Stimulated activated naive CD4-positive, alpha-beta T cell treated with Interleukin-2 at 50 U/mL for 16 hours (primary cell): ENCODE results near the gene SLC47A1.
"Not testable (repeated sequence)": the region's sequence is repeated elsewhere in the genome, so short reads cannot be mapped to it uniquely, and the experiment has no call there.

Experiments
- DNase-seq: peaks from one replicate; lab custom pipeline; 2025; lab: John Stamatoyannopoulos, UW

SLC47A1 gene

DNA sequence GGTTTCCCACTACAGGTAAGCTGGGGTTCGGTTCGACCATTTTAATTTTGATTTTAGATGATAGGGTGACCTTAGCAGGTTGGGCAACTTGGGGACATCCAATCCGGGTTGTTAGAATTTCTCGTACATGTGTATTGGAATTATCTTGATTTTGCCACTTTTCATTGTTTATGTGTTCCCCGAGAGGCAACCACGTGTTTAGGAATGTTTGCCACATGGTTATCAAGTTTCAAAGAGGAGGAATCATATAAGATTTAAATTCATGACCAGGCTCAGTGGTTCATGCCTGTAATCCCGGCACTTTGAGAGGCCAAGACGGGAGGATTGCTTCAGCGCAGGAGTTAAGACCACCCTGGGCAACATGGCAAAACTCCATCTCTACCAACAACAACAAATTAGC is 10.0 kb upstream of the SLC47A1 start:
- DNase-seq, result no peak

DNA sequence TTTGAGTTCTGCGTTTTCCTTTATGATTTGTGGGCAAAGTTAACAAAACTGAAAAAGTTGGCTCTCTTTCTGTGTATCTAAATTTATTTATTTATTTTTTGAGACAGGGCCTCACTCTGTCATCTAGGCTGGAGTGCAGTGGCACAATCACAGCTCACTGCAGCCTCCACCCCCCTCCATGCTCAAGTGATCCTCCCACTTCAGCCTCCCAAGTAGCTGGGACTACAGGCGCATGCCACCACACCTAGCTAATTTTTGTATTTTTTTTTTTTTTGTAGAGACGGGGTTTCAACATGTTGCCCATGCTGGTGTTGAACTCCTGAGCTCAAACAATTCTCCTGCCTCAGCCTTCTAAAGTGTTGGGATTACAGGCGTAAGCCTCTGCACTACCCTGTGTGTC is 6.7 kb upstream of the SLC47A1 start:
- not testable (repeated sequence) for DNase-seq

DNA sequence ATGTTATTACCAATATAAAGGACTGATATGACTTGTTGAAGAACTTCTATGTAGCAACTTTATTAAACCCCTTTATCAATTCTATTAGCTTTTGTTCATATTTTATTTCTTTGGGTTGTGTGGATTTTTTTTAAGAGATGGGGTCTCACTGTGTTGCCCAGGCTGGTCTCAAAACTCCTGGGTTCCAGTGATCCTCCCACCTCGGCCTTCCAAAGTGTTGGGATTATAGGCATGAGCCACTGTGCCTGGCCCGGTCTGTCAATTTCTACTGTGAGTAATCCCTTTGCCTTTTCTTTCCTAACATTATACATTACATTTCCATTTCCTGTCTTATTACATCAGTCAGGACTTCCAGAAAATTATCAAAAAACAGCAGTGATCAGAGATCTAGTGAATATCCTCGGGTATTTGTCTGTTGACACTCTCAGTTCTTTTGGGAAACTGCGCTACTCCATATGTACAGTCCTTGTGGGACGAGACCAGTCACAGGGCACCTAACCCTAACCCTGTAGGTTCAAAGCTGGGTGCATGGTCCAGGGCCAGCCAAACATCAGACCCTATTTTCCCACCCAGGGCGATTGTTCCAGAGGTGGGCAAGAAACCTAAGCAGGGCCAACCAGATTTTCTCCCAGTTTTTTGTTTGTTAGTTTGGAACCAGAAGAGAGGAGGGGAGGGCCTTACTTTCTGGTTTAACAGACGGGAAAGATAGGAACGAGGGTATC is 1.7 kb upstream of the SLC47A1 start:
- no peak for DNase-seq

DNA sequence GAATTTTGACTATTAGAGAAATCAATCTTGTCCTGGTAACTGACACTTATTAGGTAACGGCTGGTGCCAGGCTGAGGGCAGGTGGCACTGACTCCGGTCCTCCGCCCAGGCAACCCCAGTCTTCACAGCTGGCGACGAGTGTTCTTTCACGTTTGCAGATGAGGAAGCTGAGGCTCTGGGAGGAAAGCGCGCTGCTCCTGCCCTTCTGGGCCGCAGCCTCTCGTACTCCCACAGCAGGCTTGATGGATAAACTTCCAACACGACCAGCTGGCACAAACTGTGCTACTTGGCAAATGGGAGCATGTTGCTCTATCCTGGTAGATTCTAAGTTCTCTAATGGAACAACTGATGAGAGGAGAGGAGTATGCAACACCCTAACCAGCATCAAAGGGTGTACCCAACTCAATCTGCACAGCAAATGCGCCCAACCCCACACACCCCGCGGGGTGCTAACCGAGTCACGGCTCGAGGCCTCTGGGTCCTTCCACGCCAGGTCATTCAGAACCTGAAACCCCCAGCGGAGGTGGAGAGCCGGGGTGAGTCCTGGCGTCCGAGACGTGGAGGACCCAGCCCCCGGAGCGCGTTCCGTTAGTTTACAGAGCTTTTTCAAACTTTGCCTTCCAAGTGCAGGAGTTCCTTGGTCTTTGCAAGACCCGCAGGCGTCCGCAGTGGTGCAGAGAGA is 477 bp upstream of the SLC47A1 start:
- DNase-seq, result no peak

DNA sequence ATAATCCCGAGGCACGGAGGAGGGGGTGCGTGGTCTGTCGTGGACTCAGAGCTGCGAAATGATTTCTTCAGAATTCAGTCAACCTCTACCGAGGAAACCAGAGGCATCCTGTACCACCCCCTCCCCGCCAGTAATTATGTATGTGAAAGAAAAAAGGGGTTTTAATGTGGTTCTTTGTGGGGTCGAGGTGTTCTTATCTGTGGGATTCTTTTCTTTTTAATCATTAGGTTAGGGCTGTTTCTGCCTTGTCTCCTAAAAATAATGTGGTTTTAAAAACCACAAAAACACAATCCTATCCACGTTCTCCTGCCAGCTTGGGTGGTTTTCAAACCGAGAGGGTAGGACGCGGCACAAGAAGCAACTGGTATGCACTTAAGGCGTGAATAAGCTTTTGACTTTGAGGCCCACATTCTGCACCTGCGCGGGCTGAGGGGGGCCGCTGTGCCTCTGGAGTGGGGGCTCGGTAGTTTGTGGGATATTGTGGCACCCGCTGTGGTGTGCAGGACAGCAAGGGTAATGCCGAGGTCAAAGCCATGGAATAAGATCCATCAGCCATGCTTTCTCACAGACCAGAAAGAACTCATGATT is 1.0 kb downstream of the SLC47A1 start:
- DNase-seq, result no peak

DNA sequence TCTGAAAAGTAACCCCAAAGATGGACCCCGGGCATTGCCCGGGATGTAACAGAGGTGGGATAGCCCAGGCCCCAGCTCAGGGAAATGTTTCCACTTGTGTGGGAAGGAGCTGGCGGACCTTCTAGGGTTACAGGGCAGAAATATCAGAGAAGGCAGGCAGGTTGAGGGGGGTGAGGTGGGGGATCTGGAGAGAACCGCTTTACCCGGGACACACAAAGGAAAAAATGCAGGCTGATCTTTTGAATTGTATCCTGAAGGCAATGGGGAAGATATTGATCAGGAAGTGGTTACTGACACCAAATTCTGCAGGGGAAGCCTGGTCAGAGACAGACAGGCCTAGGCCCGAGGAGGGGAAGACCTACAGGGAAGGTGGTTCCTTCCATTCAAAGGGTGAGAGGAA is 3.5 kb downstream of the SLC47A1 start:
- no peak for DNase-seq

DNA sequence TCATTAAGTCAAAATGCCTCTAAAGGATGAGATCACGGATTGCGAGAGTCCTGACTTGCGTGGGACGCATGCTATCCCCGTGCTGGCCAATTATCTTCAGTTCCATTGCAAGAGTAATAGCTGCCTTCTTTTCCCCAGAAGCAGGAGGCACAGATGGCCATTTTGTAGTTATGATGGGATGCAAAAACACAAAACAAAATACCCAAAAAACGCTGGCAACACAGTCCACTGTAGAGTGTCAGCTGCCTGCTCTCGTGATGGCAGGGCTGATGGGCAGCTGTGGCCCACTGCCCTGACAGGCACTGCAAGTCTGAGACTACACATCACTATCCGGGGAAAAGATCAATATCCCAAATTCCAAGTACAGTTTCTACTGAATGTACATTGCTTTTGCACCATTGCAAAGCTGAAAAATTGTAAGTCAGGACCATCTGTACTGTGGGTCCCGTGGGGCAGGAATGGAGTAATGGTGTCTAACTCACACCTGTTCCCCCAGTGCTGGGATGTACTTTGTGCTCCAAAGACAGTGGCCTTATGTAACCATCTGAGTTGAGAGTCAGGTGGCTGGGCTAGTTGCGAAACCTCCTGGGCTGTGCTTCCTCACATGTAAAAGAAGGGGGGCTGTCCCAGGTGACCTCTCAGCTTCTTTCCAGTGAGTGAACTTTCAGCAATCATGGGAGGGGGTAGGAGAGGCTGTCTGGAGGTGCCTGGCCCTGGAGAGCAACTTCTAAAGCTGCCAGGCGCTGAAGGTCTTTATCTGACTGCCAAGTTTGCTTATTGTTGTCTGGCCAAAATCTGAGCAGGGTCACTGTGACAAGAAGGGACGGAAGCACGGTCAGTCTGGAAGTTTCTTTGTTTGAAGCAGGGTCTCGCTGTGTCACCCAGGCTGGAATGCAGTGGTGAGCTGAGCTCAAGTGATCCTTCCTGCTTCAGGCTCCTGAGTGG is 4.7 kb downstream of the SLC47A1 start:
- DNase-seq, result no peak

DNA sequence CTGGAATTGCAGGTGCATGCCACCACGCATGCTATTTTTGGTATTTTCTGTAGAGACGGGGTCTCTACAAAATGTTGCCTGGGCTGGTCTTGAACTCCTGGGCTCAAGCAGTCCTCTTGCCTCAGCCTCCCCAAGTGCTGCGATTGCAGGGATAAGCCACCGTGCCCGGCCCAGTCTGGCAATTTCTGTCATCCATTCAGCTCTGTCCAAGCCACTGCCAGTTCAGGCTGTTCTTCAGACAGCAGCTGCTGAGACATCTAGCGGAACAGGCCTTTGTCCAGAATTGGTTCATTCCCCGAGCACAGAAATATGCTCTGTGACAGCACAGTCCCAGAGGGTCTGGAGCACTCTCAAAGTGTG is 5.4 kb downstream of the SLC47A1 start:
- DNase-seq, result no peak

DNA sequence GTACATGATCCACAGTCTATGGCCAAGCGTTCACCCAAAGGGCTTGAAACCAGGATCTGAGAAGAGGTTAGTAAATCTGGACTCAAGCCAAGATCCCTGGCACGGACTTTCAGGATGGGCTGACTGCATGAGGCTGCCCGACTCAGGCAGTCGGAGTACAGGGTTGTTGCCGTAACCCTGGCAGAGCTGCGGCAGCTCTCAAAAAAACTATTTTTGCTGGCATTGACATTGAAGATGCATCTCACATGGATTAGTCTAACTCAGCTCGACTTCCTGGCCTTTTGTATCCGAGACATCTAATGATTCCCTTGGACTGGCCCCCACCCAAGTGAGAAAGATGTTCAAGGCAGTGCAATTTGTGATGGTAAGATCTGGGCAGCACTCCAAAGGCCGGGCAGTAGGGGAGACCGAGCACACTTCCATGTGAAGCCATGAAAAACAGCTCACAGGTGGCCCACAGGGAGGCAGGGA is 6.2 kb downstream of the SLC47A1 start:
- no peak for DNase-seq

DNA sequence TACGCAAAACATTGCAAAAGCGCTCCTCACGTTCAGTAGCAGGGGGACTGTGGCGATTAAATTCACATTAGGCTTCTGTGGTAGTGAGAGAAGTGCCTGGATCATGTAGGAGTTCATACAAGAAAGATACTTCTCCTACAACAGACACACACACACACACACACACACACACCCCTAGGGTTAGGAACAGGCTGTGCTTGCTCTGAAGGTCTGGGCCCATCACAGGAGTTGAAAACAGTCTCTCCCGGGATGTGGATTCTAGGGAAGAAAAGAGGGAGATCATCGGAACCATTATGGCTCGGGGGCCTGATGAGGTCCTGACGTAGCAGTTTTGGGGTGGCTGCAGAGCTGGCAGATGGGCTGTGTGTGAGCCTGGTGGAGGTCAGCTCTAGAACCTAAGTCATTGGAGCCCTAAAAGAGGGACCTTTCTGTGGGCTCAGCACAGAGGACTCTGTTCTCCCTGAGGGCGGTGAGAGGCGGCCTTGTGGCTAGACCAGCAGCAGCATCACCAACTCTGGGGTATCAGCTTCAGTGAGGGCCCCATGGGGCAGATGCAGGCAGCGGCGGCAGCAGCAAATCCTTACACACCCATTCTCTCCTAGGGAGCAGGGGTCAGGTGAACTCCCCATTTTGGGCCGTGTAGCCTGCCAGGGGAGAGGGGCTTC is 7.2 kb downstream of the SLC47A1 start:
- no peak for DNase-seq

DNA sequence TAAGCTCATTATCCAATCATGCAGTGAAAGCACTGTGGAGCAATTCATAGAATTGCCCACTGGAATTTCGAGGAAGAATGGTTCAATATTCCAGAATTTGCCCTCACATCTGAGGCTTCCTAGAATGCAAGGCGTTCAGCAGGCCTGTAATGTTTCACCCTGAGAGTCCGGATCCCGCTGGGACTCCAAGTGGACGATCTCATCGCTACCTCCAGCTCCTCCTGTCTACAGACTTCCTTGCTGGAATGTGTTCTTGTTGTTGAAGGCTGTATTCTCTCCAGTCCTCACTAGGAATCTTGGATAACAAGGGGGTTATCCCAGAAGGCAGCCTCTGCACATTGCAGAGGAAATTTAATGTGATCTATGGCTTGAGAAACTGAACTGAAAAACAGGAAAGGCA is 7.8 kb downstream of the SLC47A1 start:
- no peak for DNase-seq

DNA sequence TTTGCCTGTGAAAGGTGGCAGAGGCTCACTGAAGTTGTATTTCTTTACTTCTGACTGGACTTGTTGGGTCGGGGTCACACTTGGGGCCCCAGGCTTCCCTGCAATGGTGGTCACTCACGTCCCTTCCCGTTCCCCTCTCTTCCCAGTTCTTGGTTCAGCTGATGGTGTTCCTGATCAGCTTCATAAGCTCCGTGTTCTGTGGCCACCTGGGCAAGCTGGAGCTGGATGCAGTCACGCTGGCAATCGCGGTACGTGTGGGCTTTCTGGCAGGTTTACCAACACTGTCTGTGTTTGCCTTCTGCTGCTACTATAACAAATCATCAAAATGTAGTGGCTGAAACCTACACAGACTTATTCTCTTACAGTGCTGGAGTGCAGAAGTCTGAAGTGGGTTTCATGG is 8.6 kb downstream of the SLC47A1 start:
- no peak for DNase-seq

DNA sequence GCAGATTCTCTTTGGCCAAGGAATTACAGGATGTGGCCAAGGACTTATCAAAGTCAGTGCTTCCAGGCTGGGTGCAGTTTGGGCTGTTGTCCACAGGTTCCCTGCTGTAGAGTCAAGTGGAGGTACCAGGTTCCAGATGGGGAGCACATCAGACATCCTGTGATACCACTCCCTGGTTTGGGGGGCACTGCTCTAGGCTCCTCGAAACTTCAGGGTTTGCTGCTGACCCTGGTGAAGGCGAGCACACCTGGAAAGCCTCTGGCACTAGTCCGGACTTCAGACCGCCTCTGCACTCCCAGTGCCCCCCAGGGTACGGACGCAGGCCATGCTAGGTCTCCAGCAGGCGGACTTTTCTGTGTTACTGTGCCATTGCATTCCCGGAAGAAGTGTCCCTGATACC is 10.7 kb downstream of the SLC47A1 start:
- no peak for DNase-seq

DNA sequence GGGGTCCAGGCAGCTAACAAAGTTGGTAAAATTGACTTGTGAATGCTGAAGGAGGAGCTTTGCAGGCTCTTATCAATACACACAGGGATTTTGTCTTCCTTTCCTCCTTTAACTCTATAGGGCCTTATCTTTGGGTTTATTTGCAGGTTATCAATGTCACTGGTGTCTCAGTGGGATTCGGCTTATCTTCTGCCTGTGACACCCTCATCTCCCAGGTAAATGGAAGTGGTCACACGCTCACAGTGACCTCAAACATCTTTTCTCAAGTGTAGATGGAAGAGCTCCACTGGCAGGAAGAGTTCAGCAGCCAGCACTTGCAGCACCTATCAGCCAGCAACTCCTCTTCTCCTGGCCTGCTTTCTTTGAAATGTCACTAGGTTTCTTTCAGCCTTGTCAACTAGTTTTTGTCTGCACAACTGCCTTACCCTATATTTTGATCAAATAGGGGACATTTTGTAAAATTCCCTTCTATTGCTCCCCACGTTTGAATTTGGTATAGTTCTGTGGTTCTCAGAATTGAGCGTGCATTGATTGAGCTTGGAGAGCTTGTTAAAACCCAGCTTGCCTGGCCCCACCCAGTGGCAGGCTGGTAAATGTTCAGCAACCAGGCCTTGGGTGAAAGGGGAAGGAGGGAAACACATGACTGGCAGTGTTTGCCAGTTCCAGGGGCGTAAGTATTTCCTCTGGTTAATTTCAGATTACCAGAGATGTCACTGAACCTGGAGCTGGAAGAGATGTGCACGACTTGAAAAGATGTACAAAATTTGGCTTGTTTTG is 12.8 kb downstream of the SLC47A1 start:
- DNase-seq, result no peak

DNA sequence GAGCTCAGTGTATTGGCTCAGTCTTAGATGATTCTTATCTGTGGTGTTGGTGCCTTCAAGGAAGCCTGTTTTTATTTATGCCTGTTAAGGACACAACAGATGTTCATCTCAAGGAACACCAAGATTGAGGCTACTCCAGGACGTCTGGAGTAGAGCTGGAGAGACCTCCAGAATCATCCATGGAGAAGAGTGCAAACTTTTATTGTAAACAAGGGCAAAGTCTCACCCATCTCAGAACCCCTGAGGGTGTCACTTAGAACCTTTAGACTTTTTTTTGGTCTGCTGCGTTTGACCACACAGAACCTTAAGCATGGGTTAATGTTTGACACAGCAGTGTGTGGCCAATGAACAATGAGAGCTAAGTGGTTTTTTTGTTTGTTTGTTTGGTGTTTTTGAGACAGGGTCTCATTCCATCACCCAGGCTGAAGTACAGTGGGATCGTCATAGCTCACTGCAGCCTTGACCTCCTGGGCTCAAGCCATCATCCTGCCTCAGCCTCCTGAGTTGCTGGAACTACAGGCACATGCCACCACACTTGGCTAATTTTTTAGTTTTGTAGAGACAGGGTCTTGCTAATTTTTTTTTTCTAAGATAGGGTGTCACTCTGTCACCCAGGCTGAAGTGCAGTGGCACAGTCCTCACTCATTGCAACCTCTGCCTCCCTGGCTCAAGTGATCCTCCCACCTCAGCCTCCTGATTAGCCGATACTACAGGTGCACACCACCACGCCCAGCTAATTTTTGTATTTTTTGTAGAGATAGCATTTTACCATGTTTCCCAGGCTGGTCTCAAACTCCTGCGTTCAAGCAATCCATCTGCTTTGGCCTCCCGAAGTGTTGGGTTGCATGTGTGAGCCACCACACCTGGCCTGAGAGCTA is 16.3 kb downstream of the SLC47A1 start:
- DNase-seq, result no peak

DNA sequence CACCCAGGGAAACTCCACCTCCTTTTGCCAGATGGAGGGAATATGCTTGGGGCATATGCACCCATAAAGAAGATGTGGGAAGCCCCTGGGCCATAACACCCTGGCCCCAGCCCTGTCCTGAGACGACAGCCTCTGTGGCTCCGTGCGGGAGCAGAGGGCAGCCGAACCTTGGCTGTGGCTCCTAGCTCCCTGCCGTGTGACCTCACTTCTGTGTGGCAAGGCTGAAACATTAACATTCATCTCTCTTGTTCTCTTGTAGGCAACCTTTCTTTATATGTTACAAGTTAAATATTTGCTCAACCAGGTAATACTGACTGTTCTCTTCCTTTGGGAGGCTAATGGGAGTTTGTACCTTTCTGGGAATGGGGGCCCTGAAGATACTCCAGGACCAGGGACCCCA is 17.5 kb downstream of the SLC47A1 start:
- no peak for DNase-seq

DNA sequence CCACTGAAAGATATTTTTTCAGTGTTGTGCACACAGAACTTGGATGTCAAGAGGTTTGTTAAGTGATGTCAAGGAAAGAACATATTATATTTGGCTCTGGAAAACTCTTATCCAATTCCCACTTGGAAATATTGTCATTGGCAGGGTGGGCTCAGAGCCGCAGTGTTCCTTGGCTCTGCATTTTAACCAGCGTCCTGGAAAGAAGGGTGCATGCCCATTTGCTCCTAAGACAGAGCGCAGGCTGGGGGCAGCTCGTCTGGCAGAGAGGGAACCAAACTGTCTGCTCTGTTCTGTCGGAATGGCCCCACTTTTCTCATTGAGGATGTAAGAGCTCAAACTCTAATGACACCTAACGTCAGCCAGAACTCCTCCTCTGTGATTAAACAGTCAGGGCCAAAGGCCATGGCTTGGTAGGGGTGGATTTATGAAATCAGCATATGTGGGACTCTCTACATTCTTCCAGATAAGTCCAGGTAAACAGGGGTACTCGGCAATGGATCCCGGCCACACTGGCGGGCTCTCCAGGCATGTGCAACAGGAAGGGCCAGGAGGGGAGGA is 18.0 kb downstream of the SLC47A1 start:
- no peak for DNase-seq

DNA sequence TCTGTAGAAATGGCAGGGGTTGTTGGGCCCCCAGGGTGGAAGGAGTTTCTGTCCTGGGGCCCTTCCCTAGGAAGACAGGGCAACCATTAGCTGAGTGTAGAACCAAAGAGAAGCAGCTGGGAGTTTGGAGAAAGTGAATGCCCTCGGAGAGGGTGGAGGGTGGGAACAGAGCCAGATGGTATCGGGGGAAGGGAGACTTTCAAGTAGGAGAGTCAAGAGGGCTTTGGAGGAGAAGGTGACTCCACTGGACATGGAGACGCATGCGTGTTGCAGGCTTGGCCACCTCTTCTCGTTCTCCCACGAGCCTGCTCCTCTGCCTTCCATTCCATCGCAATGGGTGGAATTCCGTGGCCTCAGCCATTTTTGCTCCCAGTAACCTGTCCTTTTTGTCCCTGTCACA is 19.4 kb downstream of the SLC47A1 start:
- no peak for DNase-seq

DNA sequence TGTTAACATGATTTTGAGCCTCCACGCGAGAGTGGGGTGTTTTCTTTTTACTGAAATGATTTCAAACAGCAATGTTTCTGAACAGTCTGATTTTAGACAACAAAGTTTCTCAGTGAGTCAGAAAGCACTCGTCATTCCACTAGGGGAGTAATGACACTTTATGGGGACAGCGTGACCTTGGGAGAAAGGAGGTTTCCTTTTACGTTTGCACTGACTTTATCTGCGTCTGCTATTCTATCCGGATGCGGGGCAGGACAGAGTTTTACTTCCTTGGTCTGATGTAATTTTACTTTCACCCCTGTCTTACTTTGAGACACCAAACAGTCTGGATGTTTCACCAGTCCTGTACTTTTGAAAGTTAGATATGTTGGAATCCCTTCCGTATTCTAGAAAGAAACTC is 20.7 kb downstream of the SLC47A1 start:
- DNase-seq, result no peak

DNA sequence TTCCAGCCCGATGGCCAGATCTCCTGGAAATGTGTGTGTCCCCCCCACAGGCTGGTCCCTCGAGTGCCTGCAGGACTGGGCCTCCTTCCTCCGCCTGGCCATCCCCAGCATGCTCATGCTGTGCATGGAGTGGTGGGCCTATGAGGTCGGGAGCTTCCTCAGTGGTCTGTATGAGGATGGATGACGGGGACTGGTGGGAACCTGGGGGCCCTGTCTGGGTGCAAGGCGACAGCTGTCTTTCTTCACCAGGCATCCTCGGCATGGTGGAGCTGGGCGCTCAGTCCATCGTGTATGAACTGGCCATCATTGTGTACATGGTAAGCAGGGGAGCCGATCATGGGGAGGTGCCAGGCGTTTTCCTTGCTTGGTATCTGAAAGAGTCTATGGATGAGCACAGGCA is 22.1 kb downstream of the SLC47A1 start:
- no peak for DNase-seq
